ENCODE data around the gene SCUBE2.

DNA sequence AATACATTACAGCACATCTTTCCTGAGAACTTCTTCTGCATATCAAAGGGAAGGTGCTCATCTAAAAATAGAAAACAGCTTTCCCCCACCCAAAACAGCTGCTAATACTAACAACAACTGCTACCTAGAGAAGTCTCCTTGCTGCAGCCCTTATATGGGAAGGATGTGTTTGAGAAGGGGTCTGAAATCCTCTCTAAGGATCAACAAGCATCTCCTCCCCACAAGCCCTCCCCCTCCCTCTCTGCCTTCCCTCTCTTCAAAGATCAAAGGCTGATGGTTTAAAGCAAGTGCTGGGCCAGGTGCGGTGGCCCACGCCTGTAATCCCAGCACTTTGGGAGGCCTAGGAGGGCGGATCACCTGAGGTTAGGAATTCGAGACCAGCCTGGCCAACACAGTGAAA lies 33.5 kb downstream of the SCUBE2 start:
- TF ChIP-seq EZH2phosphoT487 (IDR thresholded peaks at IDR 0.05; ENCODE audit: insufficient read depth, low read depth) (no peak), EZH2 (IDR thresholded peaks at IDR 0.05; ENCODE audit: insufficient read depth, poor library complexity, severe bottlenecking) (no peak)
